Measurements from ENCODE around the gene CRK. TPM values are rescaled to one million over a fixed set of nuclear protein-coding genes. Genes with fewer than 3 reads are reported as not detected.

The CRK gene
- total RNA-seq, 2 donors from 2014 or later: 36.0 to 49.8 TPM

- peaks cover 0 to 75% of the 10 kb centered on the region in 2 donors for H3K4me1 ChIP-seq
- no peaks in the 10 kb centered on the region for H3K9me3 ChIP-seq
- TF ChIP-seq CTCF (IDR thresholded peaks at IDR 0.05): no peak
- peak; percentile 85 for DNase-seq (ENCODE audit: low spot score)
- H3K4me3 ChIP-seq: peak overlapping the region; percentile 67
- H3K36me3 ChIP-seq: peaks cover 34% of the 10 kb centered on the region
- H3K27ac ChIP-seq: peak overlapping the region; percentile 98 to 99
- H3K27me3 ChIP-seq: no peaks in the 10 kb centered on the region
These were observed 29.7 kb upstream of the CRK start for GRCh38 chr17:1485423-1486376.

DNA sequence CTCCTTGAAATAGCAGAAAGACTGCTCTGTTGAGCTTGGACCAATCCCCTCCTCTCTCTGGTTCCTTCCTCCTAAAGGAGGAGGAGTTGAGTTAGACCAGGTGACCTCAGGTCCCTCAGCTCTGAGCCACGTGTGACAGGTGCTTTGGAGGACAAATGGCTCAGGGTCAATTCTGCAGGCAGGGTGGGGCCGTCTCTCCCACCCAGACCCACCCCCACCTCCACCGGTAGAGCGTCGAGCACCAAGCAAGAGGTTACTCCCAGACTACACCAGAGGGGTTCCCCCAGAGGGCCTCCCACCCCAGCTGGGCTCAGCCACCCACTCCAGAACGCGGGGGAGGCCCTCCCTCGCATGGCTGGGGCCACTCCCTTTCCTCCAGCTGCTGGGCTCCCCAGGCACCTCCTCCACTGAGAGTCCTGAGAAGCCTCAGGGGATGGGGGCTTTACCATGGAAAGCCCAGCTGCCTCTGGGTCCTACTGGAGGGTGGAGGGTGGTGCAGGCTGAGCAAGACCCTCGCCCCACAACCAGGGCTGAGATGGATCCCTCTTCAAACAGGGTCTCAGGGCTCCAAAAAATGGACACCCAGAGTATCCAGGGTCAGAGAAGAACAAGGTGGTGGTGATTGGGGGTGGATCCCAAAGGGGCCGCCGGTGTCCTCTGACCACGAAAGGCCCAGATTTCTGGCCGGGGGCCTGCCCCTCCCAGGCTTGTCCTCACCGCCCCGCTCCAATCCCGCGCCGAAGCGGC lies 28.8 kb upstream of the CRK start:
- peaks cover 0 to 67% of the 10 kb centered on the region in 2 donors for H3K4me1 ChIP-seq
- no peaks in the 10 kb centered on the region for H3K9me3 ChIP-seq
- TF ChIP-seq CTCF (IDR thresholded peaks at IDR 0.05): no peak
- DNase-seq (ENCODE audit: low spot score): no peak
- peak overlapping the region; percentile 98 to 99 for H3K27ac ChIP-seq
- H3K4me3 ChIP-seq: peak overlapping the region; percentile 67
- H3K27me3 ChIP-seq: no peaks in the 10 kb centered on the region
- peaks cover 40% of the 10 kb centered on the region for H3K36me3 ChIP-seq

DNA sequence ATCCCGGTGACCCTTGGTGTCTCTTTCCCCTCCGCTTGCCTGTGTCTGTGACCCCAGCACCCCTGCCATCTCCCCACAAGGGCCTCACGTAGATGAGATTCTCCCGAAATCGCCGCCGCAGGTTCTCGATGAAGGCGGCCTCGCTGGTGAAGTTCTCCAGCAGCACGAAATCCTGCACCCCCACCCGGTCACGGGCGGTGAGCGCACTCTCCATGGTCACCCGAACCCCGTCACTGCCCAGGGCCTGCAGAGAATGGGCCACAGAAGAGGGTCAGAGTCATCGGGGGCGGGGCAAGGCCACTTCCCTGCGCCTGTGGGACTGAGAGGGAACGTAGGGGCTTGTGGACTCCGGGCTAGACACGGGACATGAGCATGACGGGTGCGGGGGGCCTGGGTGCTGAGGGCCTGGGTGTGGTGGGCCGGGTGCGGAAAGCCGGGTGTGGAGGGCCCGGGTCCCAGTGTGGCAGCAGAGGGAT lies 28.1 kb upstream of the CRK start:
- DNase-seq (ENCODE audit: low spot score): no peak
- peaks cover 48% of the 10 kb centered on the region for H3K36me3 ChIP-seq
- peaks cover 0 to 60% of the 10 kb centered on the region in 2 donors for H3K4me1 ChIP-seq
- peak overlapping the region in 1 of 2 donors; percentile 67 for H3K4me3 ChIP-seq
- peak overlapping the region; percentile 98 to 99 for H3K27ac ChIP-seq
- H3K27me3 ChIP-seq: no peaks in the 10 kb centered on the region
- no peak for TF ChIP-seq CTCF (IDR thresholded peaks at IDR 0.05)
- no peaks in the 10 kb centered on the region for H3K9me3 ChIP-seq

DNA sequence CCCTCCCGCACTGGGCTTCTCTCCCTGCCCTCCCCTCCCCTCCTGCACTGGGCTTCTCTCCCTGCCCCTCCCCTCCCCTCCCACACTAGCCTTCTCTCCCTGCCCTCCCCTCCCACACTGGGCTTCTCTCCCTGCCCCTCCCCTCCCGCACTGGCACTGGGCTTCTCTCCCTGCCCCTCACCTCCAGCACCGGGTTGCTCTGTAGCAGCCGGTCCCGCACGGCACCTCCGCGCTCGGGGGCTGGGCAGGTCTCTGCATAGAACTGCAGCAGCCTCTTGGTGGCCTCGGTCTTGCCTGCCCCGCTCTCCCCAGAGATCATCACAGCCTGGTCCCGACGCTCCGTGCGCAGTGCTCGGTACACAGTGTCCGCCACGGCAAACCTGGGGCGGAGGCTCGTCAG lies 26.6 kb upstream of the CRK start:
- TF ChIP-seq CTCF (IDR thresholded peaks at IDR 0.05): no peak
- no peaks in the 10 kb centered on the region for H3K9me3 ChIP-seq
- H3K27me3 ChIP-seq: no peaks in the 10 kb centered on the region
- peaks cover 62% of the 10 kb centered on the region for H3K36me3 ChIP-seq
- H3K4me3 ChIP-seq: no peak overlapping the region
- H3K4me1 ChIP-seq: peaks cover 0 to 49% of the 10 kb centered on the region in 2 donors
- no peak for DNase-seq (ENCODE audit: low spot score)
- peak overlapping the region; percentile 53 to 98 for H3K27ac ChIP-seq

- no peaks in the 10 kb centered on the region for H3K9me3 ChIP-seq
- no peak for TF ChIP-seq CTCF (IDR thresholded peaks at IDR 0.05)
- H3K4me1 ChIP-seq: peaks cover 0 to 39% of the 10 kb centered on the region in 2 donors
- no peak for DNase-seq (ENCODE audit: low spot score)
- no peaks in the 10 kb centered on the region for H3K27me3 ChIP-seq
- H3K36me3 ChIP-seq: peaks cover 72% of the 10 kb centered on the region
- H3K27ac ChIP-seq: peak overlapping the region in 1 of 2 donors; percentile 10
- H3K4me3 ChIP-seq: no peak overlapping the region
These were observed 25.7 kb upstream of the CRK start for GRCh38 chr17:1481736-1482135.
